Thymus (tissue), 11 donors: ENCODE measurements around the gene FMN1. TPM values are rescaled to one million over a fixed set of nuclear protein-coding genes. Genes with fewer than 3 reads are reported as not detected.
A peak's percentile ranks its signal among the peaks of the same experiment; 100 is the strongest.

ENCODE experiments used
- DNase-seq, 9 donors: peaks; one replicate each; pipeline ENCODE4 v3.0.0-alpha.2; 2013; ENCODE audit warnings: low spot score in 9 of 9, low read depth in 6 of 9, missing footprints in 1 of 9
- H3K27ac ChIP-seq, 2 donors: one replicate each; pipeline ENCODE4 v1.5.1; 2013; ENCODE audit warnings: control low read depth in 1 of 2, low read depth in 1 of 2, low read length in 1 of 2, mild to moderate bottlenecking in 1 of 2, moderate library complexity in 1 of 2
- H3K27me3 ChIP-seq, 2 donors: one replicate each; pipeline ENCODE4 v1.5.1; 2013; ENCODE audit warnings: low read length in 1 of 2; ENCODE audit not compliant: control insufficient read depth in 2 of 2, insufficient read depth in 1 of 2
- H3K36me3 ChIP-seq, 2 donors: one replicate each; pipeline ENCODE4 v1.5.1; 2013; ENCODE audit warnings: low read length in 1 of 2, mild to moderate bottlenecking in 1 of 2, moderate library complexity in 1 of 2; ENCODE audit not compliant: control insufficient read depth in 2 of 2, insufficient read depth in 2 of 2
- H3K4me1 ChIP-seq, 2 donors: one replicate each; pipeline ENCODE4 v1.5.1; 2013; ENCODE audit warnings: low read length in 2 of 2; ENCODE audit not compliant: control insufficient read depth in 2 of 2, insufficient read depth in 2 of 2
- H3K4me3 ChIP-seq, 2 donors: one replicate each; pipeline ENCODE4 v1.5.1; 2013; ENCODE audit warnings: low read length in 2 of 2, control low read depth in 1 of 2, mild to moderate bottlenecking in 1 of 2
- H3K9me3 ChIP-seq, 2 donors: one replicate each; pipeline ENCODE4 v1.5.1; 2013; ENCODE audit warnings: low read length in 1 of 2, mild to moderate bottlenecking in 1 of 2; ENCODE audit not compliant: control insufficient read depth in 2 of 2, insufficient read depth in 1 of 2
- WGBS: extraction: QIAGEN DNeasy Blood & Tissue Kit; methylation state at CpG from one replicate; pipeline ENCODE4 v1.1.7; 2013; 5-methylcytosine and 5-hydroxymethylcytosine counted together
- polyA plus RNA-seq: library from polyadenylated mRNA; stranded (reverse); fragments of 200-250 nt; gene quantifications from one replicate; pipeline ENCODE4 v1.2.3, GENCODE V29; 2013
- total RNA-seq: library from RNA; stranded (reverse); fragments of 120-200 nt; gene quantifications from one replicate; pipeline ENCODE4 v1.2.4, GENCODE V29; 2013
- donor health status: healthy.

FMN1 gene
- total and polyA plus RNA-seq, 2 donors, result 2.6 to 24.8 TPM

DNA sequence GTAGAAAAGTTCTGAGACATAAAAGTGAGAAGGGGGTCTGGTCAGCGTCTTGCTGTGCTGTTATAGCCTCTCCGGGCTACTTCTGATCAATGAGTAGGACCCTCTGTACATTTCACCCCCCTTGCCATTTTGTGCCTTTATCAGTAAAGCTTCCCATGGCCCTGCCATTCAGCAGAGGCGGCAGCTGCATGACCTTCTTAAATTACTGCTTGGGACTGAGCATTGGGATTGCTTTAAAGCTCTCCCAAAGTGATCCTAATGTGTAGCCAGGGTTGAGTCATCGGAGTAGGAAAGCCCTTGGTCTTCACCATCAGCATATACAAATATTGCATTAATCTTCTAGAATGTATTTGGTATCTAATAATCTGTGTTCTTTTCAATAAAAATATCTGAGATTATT lies 70.2 kb downstream of the FMN1 start:
- no peaks in the 10 kb centered on the region for H3K36me3 ChIP-seq
- H3K27me3 ChIP-seq, result no peaks in the 10 kb centered on the region
- H3K27ac ChIP-seq, result peak overlapping the region in 1 of 2 donors; percentile 99
- no peak overlapping the region for H3K4me3 ChIP-seq
- no peak for DNase-seq
- peaks cover 19 to 39% of the 10 kb centered on the region in 2 donors for H3K4me1 ChIP-seq
- H3K9me3 ChIP-seq, result peaks cover 0 to 5% of the 10 kb centered on the region in 2 donors
- WGBS, result 97% methylated on average over 4 of the region's 4 CpGs

DNA sequence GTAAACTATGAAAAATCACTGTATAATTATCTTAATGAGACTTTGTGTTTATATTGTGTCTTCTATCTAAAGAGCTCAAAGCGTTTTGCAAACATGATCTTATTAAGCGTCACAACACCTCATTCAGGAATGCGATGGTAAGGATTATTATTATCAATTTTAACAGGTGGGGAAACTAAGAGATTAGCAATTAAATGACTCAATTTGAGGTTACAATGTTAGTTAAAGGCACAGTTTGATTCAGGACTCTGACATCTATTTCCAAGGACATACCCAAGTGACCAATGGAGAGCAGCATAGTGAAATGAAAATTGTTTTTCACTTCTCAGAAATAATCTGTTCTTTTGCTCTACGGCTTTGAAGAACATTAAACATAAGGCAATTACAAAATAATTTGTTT lies 74.6 kb downstream of the FMN1 start:
- Histone ChIP-seq H3K4me3 (no peak overlapping the region), H3K9me3 (no peaks in the 10 kb centered on the region), H3K36me3 (no peaks in the 10 kb centered on the region), H3K27me3 (no peaks in the 10 kb centered on the region), H3K27ac (no peak overlapping the region), H3K4me1 (peaks cover 4 to 18% of the 10 kb centered on the region in 2 donors)
- no peak for DNase-seq
- WGBS, result 97% methylated on average over 4 of the region's 4 CpGs

DNA sequence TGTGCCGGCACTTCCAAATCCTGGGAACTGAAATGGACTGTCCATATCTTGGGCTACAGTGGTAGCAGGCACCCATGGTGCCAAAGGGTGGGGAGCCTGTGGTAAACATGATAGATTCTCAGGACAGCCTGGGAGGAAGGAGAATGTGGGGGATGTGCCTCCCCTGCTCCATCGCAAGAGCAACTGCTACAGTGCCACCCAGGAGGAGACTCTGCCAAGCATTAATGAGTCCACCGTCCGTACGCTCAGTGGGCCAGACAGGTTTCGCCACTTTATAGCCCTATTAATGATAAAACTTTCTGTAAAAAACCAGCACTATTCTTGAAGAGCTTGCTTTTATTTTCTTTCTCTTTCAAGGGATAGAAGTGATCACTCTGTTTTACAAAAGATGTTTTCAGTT lies 75.2 kb downstream of the FMN1 start:
- no peaks in the 10 kb centered on the region for H3K36me3 ChIP-seq
- peak overlapping the region in 1 of 2 donors; percentile 44 for H3K27ac ChIP-seq
- H3K4me1 ChIP-seq, result peaks cover 3 to 16% of the 10 kb centered on the region in 2 donors
- no peak overlapping the region for H3K4me3 ChIP-seq
- H3K9me3 ChIP-seq, result no peaks in the 10 kb centered on the region
- DNase-seq, result no peak
- WGBS, result 98% methylated on average over 6 of the region's 6 CpGs
- no peaks in the 10 kb centered on the region for H3K27me3 ChIP-seq

DNA sequence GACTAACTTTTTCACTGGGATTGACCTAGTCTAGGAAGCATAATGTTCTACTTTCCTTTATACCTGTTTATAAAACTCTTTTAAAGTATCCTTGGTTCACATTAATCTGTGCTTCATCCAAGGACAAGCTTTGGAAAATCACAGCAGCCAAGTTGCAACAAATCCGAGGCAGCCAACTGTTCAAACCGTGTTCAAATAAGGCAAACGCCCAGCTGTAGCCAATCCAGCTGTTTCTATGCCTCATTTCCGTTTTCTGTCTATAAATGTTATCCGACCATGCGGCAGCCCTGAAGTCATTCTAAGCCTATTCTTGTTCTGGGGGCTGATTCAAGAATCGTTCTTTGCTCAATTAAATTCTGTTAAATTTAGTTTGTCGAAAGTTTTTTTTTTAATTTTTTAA lies 78.3 kb downstream of the FMN1 start:
- Histone ChIP-seq H3K4me3 (no peak overlapping the region), H3K9me3 (no peaks in the 10 kb centered on the region), H3K27ac (no peak overlapping the region), H3K27me3 (no peaks in the 10 kb centered on the region), H3K36me3 (no peaks in the 10 kb centered on the region), H3K4me1 (peaks cover 3 to 13% of the 10 kb centered on the region in 2 donors)
- no peak for DNase-seq
- WGBS, result 93% methylated on average over 8 of the region's 8 CpGs

DNA sequence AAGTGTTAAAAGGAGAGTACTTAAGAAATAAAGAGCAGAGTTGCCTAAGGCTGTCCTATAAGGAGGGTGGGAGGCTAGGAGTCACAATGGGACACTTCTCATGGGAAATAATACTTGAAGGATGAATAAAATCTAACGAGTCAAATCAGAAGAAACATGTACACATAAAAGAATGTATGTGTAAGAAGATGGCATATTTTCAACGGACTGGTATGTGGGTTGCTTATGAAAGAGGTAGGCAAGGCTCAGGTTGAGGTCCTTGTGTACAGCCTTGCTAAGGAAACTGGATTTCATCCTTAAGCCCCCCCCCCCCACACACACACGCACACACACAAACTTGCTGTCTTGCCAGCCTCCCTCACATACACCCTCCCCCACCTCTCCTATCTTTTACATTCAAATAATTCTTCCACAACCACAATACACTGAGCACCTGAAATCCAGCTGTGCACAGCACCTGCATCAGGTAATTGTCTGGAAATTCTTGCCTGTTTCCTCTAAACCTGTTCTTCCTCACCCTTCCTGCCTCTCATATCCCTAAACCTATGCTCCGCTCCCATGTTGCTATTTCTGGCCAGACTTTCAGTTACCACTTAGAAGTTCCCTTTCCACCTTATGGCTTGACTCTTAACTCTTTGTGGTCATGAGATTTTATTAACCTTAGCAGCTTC lies 79.2 kb downstream of the FMN1 start:
- Histone ChIP-seq H3K4me3 (no peak overlapping the region), H3K36me3 (no peaks in the 10 kb centered on the region), H3K27me3 (no peaks in the 10 kb centered on the region), H3K27ac (no peak overlapping the region), H3K9me3 (no peaks in the 10 kb centered on the region), H3K4me1 (peaks cover 3 to 13% of the 10 kb centered on the region in 2 donors)
- no peak for DNase-seq
- 64% methylated on average over 4 of the region's 4 CpGs for WGBS

- Histone ChIP-seq H3K4me1 (peaks cover 3 to 12% of the 10 kb centered on the region in 2 donors), H3K9me3 (no peaks in the 10 kb centered on the region), H3K4me3 (no peak overlapping the region), H3K27ac (no peak overlapping the region), H3K27me3 (no peaks in the 10 kb centered on the region), H3K36me3 (no peaks in the 10 kb centered on the region)
- WGBS, result 94% methylated on average over 8 of the region's 8 CpGs
- no peak for DNase-seq
Measured at GRCh38 chr15:33114374-33114717, 80.2 kb downstream of the FMN1 start.

DNA sequence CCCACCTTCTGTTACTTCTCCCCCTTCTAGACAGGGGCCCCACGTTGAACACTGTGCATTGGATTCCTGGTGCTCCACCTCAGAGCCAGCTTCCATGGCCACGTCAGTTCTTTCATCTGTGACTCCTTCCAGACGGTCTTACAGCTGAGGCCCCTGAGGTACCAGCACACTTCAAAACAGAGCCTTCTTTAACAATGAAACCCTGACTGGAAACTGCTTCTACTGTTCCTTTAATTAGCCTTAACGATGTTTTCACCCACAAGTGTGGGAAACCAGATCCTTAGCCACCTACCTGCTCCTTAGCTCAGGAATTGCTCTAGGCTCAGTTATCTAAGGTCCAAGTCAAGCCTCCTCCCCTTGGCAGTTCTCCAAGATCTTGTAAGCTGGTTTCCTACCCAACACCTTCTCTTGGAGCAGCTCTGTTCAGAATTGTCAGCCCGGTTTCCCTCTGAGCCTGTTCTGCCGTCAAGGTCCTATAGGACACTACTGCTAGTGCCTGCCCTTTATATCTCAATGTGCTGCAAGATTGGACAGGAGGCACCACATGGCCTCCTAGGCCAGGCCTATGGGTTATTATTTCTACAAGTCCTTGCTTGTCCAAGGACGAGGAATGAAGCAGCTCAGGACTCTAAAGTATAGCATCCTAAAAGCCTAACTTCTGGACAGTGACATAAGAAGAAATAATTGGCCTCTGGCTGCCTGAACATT lies 80.7 kb downstream of the FMN1 start:
- Histone ChIP-seq H3K36me3 (no peaks in the 10 kb centered on the region), H3K9me3 (no peaks in the 10 kb centered on the region), H3K27ac (no peak overlapping the region), H3K4me3 (no peak overlapping the region), H3K27me3 (no peaks in the 10 kb centered on the region), H3K4me1 (peaks cover 3 to 9% of the 10 kb centered on the region in 2 donors)
- 92% methylated on average over 7 of the region's 7 CpGs for WGBS
- no peak for DNase-seq

- WGBS, result 96% methylated on average over 5 of the region's 5 CpGs
- Histone ChIP-seq H3K27me3 (no peaks in the 10 kb centered on the region), H3K36me3 (no peaks in the 10 kb centered on the region), H3K4me3 (no peak overlapping the region), H3K9me3 (no peaks in the 10 kb centered on the region), H3K27ac (no peak overlapping the region), H3K4me1 (peaks cover 3 to 9% of the 10 kb centered on the region in 2 donors)
- no peak for DNase-seq
Measured at GRCh38 chr15:33112541-33113105, 81.9 kb downstream of the FMN1 start.

- Histone ChIP-seq H3K9me3 (no peaks in the 10 kb centered on the region), H3K27ac (no peak overlapping the region), H3K4me1 (peaks cover 3 to 9% of the 10 kb centered on the region in 2 donors), H3K27me3 (no peaks in the 10 kb centered on the region), H3K36me3 (no peaks in the 10 kb centered on the region), H3K4me3 (no peak overlapping the region)
- WGBS, result 95% methylated on average over 1 of the region's 1 CpG
- DNase-seq, result no peak
Measured at GRCh38 chr15:33111041-33111451, 83.5 kb downstream of the FMN1 start.
